Neural cell (in vitro differentiated cells): ENCODE data around the gene RERE. TPM values are rescaled to one million over a fixed set of nuclear protein-coding genes. Genes with fewer than 3 reads are reported as not detected.

Experiments
- H2AFZ ChIP-seq: fragments of 200-600, 300-800 bp; sonication (generic), shearing (Covaris generic); 2 replicates; pipeline ENCODE4 v1.6.0; 2014; ENCODE audit warnings: low read depth, mild to moderate bottlenecking, antibody characterized with exemption, low read length, moderate library complexity
- H3F3A ChIP-seq: fragments of 200-600 bp; shearing (Covaris generic); 2 replicates; pipeline ENCODE4 v1.6.1; 2016; ENCODE audit warnings: mild to moderate bottlenecking, moderate library complexity, mixed read lengths, antibody characterized with exemption, low read length; ENCODE audit not compliant: insufficient read depth, poor library complexity, severe bottlenecking
- H3K27ac ChIP-seq: fragments of 200-600, 300-800 bp; sonication (generic), shearing (Covaris generic); 2 replicates; pipeline ENCODE4 v1.5.1; 2014; ENCODE audit warnings: mild to moderate bottlenecking, low read length, moderate library complexity
- H3K27me3 ChIP-seq: fragments of 300-800, 200-600 bp; sonication (generic), shearing (Covaris generic); 2 replicates; pipeline ENCODE4 v1.6.0; 2014; ENCODE audit warnings: mild to moderate bottlenecking, low read depth, low read length, moderate library complexity; ENCODE audit not compliant: insufficient read depth
- H3K36me3 ChIP-seq: fragments of 300-800, 200-600 bp; sonication (generic), shearing (Covaris generic); 2 replicates; pipeline ENCODE4 v1.5.1; 2014; ENCODE audit warnings: mild to moderate bottlenecking, antibody characterized with exemption, low read length, moderate library complexity; ENCODE audit not compliant: insufficient read depth
- H3K4me2 ChIP-seq: fragments of 300-800, 200-600 bp; sonication (generic), shearing (Covaris generic); 2 replicates; pipeline ENCODE4 v1.6.0; 2014; ENCODE audit warnings: mild to moderate bottlenecking, low read length
- H3K4me3 ChIP-seq: fragments of 300-800, 200-600 bp; sonication (generic), shearing (Covaris generic); 2 replicates; pipeline ENCODE4 v1.5.1; 2014; ENCODE audit warnings: mild to moderate bottlenecking, low read length, moderate library complexity
- H3K79me2 ChIP-seq: fragments of 200-600 bp; shearing (Covaris generic); replicated peaks from 2 replicates; pipeline ENCODE4 v1.6.0; 2014; ENCODE audit warnings: mild to moderate bottlenecking, low read length, moderate library complexity; ENCODE audit not compliant: insufficient read depth
- H3K9ac ChIP-seq: fragments of 300-800, 200-600 bp; sonication (generic), shearing (Covaris generic); 2 replicates; pipeline ENCODE4 v1.6.1; 2016; ENCODE audit warnings: mild to moderate bottlenecking, low read length, mixed read lengths
- H3K9me2 ChIP-seq: fragments of 200-600 bp; shearing (Covaris generic); 2 replicates; pipeline ENCODE4 v1.6.1; 2016; ENCODE audit warnings: mild to moderate bottlenecking, low read length, mixed read lengths; ENCODE audit not compliant: insufficient read depth
- H3K9me3 ChIP-seq: fragments of 200-600, 300-800 bp; sonication (generic), shearing (Covaris generic); 2 replicates; pipeline ENCODE4 v1.6.1; 2016; ENCODE audit warnings: mild to moderate bottlenecking, mixed run types, low read length, moderate library complexity, mixed read lengths
- H4K20me1 ChIP-seq: fragments of 200-600 bp; shearing (Covaris generic); 2 replicates; pipeline ENCODE4 v1.6.1; 2016; ENCODE audit warnings: mild to moderate bottlenecking, mixed run types; ENCODE audit not compliant: insufficient read depth
- CTCF ChIP-seq: fragments of 450-650 bp; IDR thresholded peaks from 2 replicates; pipeline ENCODE4 v1.5.1; 2014; ENCODE audit warnings: antibody characterized with exemption, mild to moderate bottlenecking, moderate library complexity; ENCODE audit not compliant: poor library complexity, severe bottlenecking
- EP300 ChIP-seq: fragments of 450-650 bp; conservative IDR thresholded peaks from 2 replicates; pipeline ENCODE4 v1.6.1; 2014; ENCODE audit warnings: antibody characterized with exemption, mild to moderate bottlenecking, moderate library complexity; ENCODE audit not compliant: poor library complexity, severe bottlenecking
- EZH2 ChIP-seq: fragments of 200-600, 300-800 bp; shearing (Covaris generic), sonication (generic); IDR thresholded peaks from 2 replicates; pipeline ENCODE4 v1.6.1; 2014; ENCODE audit warnings: antibody characterized with exemption, low read length, borderline replicate concordance, mild to moderate bottlenecking; ENCODE audit not compliant: insufficient read depth, poor library complexity, severe bottlenecking
- MXI1 ChIP-seq: fragments of 450-650 bp; conservative IDR thresholded peaks from 2 replicates; pipeline ENCODE4 v1.6.1; 2014; ENCODE audit warnings: antibody characterized with exemption, mild to moderate bottlenecking; ENCODE audit not compliant: poor library complexity, severe bottlenecking
- POLR2AphosphoS5 ChIP-seq: IDR thresholded peaks from 2 replicates; pipeline ENCODE4 v1.6.1; 2012
- RAD21 ChIP-seq: fragments of 450-650 bp; conservative IDR thresholded peaks from 2 replicates; pipeline ENCODE4 v1.6.1; 2014; ENCODE audit warnings: antibody characterized with exemption, mild to moderate bottlenecking, moderate library complexity
- REST ChIP-seq: IDR thresholded peaks from 2 replicates; pipeline ENCODE4 v1.6.1; 2012; ENCODE audit warnings: borderline replicate concordance
- SMC3 ChIP-seq: fragments of 450-650 bp; conservative IDR thresholded peaks from 2 replicates; pipeline ENCODE4 v1.6.1; 2014; ENCODE audit warnings: antibody characterized with exemption, mild to moderate bottlenecking, moderate library complexity; ENCODE audit not compliant: poor library complexity
- TAF1 ChIP-seq: IDR thresholded peaks from 2 replicates; pipeline ENCODE4 v1.6.1; 2012; ENCODE audit warnings: low read depth
- polyA plus RNA-seq: library from polyadenylated mRNA; depleted of rRNA; stranded (reverse); fragments of >200 nt; gene quantifications from 2 replicates; pipeline ENCODE4 v1.2.3, GENCODE V29; 2014

Gene RERE
- polyA plus RNA-seq, 1 donor from 2014 or later = 21.0 TPM

- peaks cover 21% of the 10 kb centered on the region for H3K36me3 ChIP-seq
- no peak overlapping the region for H2AFZ ChIP-seq
- no peak overlapping the region for H3K4me3 ChIP-seq
Measured at GRCh38 chr1:8329439-8329838, 488.0 kb downstream of the RERE start.

GRCh38 chr1:8328271-8328670 is 489.2 kb downstream of the RERE start:
- Histone ChIP-seq H3K4me3 (no peak overlapping the region), H4K20me1 (no peaks in the 10 kb centered on the region), H3K9me3 (no peaks in the 10 kb centered on the region), H3K27ac (no peak overlapping the region), H3K27me3 (no peaks in the 10 kb centered on the region), H3K9ac (no peak overlapping the region), H3K9me2 (no peaks in the 10 kb centered on the region), H3K36me3 (peaks cover 14% of the 10 kb centered on the region), H3K4me2 (no peak overlapping the region), H2AFZ (no peak overlapping the region), H3K79me2 (no peaks in the 10 kb centered on the region), H3F3A (no peaks in the 10 kb centered on the region)
- no peak for TF ChIP-seq SMC3
- TF ChIP-seq MXI1 = no peak
- TF ChIP-seq POLR2AphosphoS5 = no peak
- TF ChIP-seq CTCF = no peak
- TF ChIP-seq TAF1 = no peak
- TF ChIP-seq REST = no peak
- TF ChIP-seq EP300 = no peak
- TF ChIP-seq EZH2 = no peak
- no peak for TF ChIP-seq RAD21

More at GRCh38 chr1:8329439-8329838, 488.0 kb downstream of the RERE start:
- Histone ChIP-seq H3K9me2 (no peaks in the 10 kb centered on the region), H3K79me2 (no peaks in the 10 kb centered on the region), H3K9me3 (no peaks in the 10 kb centered on the region), H3K9ac (no peak overlapping the region), H3K27me3 (no peaks in the 10 kb centered on the region), H3F3A (no peaks in the 10 kb centered on the region), H3K27ac (no peak overlapping the region), H3K4me2 (no peak overlapping the region), H4K20me1 (no peaks in the 10 kb centered on the region)
- no peak for TF ChIP-seq SMC3
- no peak for TF ChIP-seq EZH2
- no peak for TF ChIP-seq TAF1
- no peak for TF ChIP-seq RAD21
- TF ChIP-seq MXI1 = no peak
- no peak for TF ChIP-seq POLR2AphosphoS5

GRCh38 chr1:8326265-8326664 is 491.2 kb downstream of the RERE start:
- Histone ChIP-seq H4K20me1 (no peaks in the 10 kb centered on the region), H3K79me2 (no peaks in the 10 kb centered on the region), H2AFZ (no peak overlapping the region), H3K9me3 (no peaks in the 10 kb centered on the region), H3K36me3 (peaks cover 14% of the 10 kb centered on the region), H3F3A (no peaks in the 10 kb centered on the region), H3K4me2 (no peak overlapping the region), H3K27ac (no peak overlapping the region), H3K27me3 (no peaks in the 10 kb centered on the region), H3K4me3 (no peak overlapping the region), H3K9me2 (no peaks in the 10 kb centered on the region), H3K9ac (no peak overlapping the region)
- no peak for TF ChIP-seq CTCF
- TF ChIP-seq EZH2 = no peak
